ENCODE results near the gene NDUFA7. TPM values are rescaled to one million over a fixed set of nuclear protein-coding genes. Genes with fewer than 3 reads are reported as not detected.

The NDUFA7 gene
- polyA plus RNA-seq, 1 donor from 2014 or later: 37.3 TPM

DNA sequence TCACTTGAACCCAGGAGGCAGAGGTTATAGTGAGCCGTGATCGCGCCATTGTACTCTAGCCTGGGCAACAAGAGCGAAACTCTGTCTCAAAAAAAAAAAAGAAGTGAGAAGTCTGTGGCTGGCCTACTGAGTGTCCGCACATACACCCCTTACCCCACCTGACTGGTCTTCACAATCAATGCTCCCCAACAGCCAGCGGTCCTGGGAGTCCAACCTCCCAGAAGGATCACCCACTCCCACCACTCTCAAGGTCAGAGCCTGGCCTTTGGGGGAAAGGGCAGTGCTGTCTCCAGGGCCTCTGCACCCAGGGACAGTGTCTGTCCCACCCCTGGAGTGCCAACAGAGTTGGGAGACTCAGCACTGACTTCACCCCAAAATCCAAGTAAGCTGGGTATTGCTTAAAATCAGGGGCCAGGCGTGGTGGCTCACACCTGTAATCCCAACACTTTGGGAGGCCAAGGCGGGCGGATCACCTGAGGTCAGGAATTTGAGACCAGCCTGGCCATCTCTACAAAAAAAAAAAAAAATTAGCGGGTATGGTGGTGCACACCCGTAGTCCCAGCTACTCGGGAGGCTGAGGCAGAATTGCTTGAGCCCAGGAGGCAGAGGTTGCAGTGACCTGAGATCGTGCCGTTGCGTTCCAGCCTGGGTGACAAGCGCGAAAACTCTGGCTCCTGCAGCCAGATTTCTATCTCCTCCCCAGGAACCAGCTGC, 10.7 kb downstream of the NDUFA7 start:
- no peak overlapping the region for H3K27ac ChIP-seq (ENCODE audit: low read length)
- peaks cover 17% of the 10 kb centered on the region for H3K79me2 ChIP-seq (replicated peaks; ENCODE audit: insufficient read depth, low read length)
- H4K20me1 ChIP-seq (ENCODE audit: insufficient read depth): no peaks in the 10 kb centered on the region
- no peaks in the 10 kb centered on the region for H3K9me3 ChIP-seq (ENCODE audit: low read length)
- TF ChIP-seq SMC3 (conservative IDR thresholded peaks at IDR 0.05; ENCODE audit: poor library complexity) (no peak), RAD21 (conservative IDR thresholded peaks at IDR 0.05) (no peak), TAF1 (IDR thresholded peaks at IDR 0.05; ENCODE audit: low read depth) (no peak), POLR2AphosphoS5 (IDR thresholded peaks at IDR 0.05) (no peak), REST (IDR thresholded peaks at IDR 0.05; ENCODE audit: borderline replicate concordance) (no peak), EZH2 (IDR thresholded peaks at IDR 0.05; ENCODE audit: borderline replicate concordance, insufficient read depth, low read length, poor library complexity, severe bottlenecking) (no peak), EP300 (conservative IDR thresholded peaks at IDR 0.05; ENCODE audit: poor library complexity, severe bottlenecking) (no peak), MXI1 (conservative IDR thresholded peaks at IDR 0.05; ENCODE audit: poor library complexity, severe bottlenecking) (no peak)
- TF ChIP-seq, protein P1, sequence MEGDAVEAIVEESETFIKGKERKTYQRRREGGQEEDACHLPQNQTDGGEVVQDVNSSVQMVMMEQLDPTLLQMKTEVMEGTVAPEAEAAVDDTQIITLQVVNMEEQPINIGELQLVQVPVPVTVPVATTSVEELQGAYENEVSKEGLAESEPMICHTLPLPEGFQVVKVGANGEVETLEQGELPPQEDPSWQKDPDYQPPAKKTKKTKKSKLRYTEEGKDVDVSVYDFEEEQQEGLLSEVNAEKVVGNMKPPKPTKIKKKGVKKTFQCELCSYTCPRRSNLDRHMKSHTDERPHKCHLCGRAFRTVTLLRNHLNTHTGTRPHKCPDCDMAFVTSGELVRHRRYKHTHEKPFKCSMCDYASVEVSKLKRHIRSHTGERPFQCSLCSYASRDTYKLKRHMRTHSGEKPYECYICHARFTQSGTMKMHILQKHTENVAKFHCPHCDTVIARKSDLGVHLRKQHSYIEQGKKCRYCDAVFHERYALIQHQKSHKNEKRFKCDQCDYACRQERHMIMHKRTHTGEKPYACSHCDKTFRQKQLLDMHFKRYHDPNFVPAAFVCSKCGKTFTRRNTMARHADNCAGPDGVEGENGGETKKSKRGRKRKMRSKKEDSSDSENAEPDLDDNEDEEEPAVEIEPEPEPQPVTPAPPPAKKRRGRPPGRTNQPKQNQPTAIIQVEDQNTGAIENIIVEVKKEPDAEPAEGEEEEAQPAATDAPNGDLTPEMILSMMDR (IDR thresholded peaks at IDR 0.05; ENCODE audit: poor library complexity, severe bottlenecking): no peak
- no peaks in the 10 kb centered on the region for H3F3A ChIP-seq (ENCODE audit: insufficient read depth, low read length, poor library complexity, severe bottlenecking)
- no peaks in the 10 kb centered on the region for H3K36me3 ChIP-seq (ENCODE audit: insufficient read depth, low read length)
- H3K4me2 ChIP-seq (ENCODE audit: low read length): no peak overlapping the region
- H3K27me3 ChIP-seq (ENCODE audit: insufficient read depth, low read depth, low read length): no peaks in the 10 kb centered on the region
- H2AFZ ChIP-seq (ENCODE audit: low read depth, low read length): no peak overlapping the region
- no peaks in the 10 kb centered on the region for H3K9me2 ChIP-seq (ENCODE audit: insufficient read depth, low read length)
- H3K9ac ChIP-seq (ENCODE audit: low read length): no peak overlapping the region
- H3K4me3 ChIP-seq (ENCODE audit: low read length): no peak overlapping the region

GRCh38 chr19:8308891-8309291, 12.3 kb downstream of the NDUFA7 start:
- no peaks in the 10 kb centered on the region for H4K20me1 ChIP-seq (ENCODE audit: insufficient read depth)
- peak overlapping the region; percentile 84 for H3K9ac ChIP-seq (ENCODE audit: low read length)
- peak overlapping the region; percentile 93 for H3K4me2 ChIP-seq (ENCODE audit: low read length)
- no peaks in the 10 kb centered on the region for H3K9me3 ChIP-seq (ENCODE audit: low read length)
- peak overlapping the region; percentile 81 for H3K27ac ChIP-seq (ENCODE audit: low read length)
- no peak for TF ChIP-seq RAD21 (conservative IDR thresholded peaks at IDR 0.05)
- no peak for TF ChIP-seq REST (IDR thresholded peaks at IDR 0.05; ENCODE audit: borderline replicate concordance)
- TF ChIP-seq, protein P1 (IDR thresholded peaks at IDR 0.05; ENCODE audit: poor library complexity, severe bottlenecking): no peak
- TF ChIP-seq POLR2AphosphoS5 (IDR thresholded peaks at IDR 0.05): no peak
- TF ChIP-seq SMC3 (conservative IDR thresholded peaks at IDR 0.05; ENCODE audit: poor library complexity): no peak
- TF ChIP-seq MXI1 (conservative IDR thresholded peaks at IDR 0.05; ENCODE audit: poor library complexity, severe bottlenecking): no peak
- TF ChIP-seq EP300 (conservative IDR thresholded peaks at IDR 0.05; ENCODE audit: poor library complexity, severe bottlenecking): no peak
- TF ChIP-seq EZH2 (IDR thresholded peaks at IDR 0.05; ENCODE audit: borderline replicate concordance, insufficient read depth, low read length, poor library complexity, severe bottlenecking): no peak
- no peak for TF ChIP-seq TAF1 (IDR thresholded peaks at IDR 0.05; ENCODE audit: low read depth)
- H3K36me3 ChIP-seq (ENCODE audit: insufficient read depth, low read length): no peaks in the 10 kb centered on the region
- peak overlapping the region; percentile 83 for H3K4me3 ChIP-seq (ENCODE audit: low read length)
- H3K9me2 ChIP-seq (ENCODE audit: insufficient read depth, low read length): no peaks in the 10 kb centered on the region
- peak overlapping the region; percentile 92 for H2AFZ ChIP-seq (ENCODE audit: low read depth, low read length)
- no peaks in the 10 kb centered on the region for H3K27me3 ChIP-seq (ENCODE audit: insufficient read depth, low read depth, low read length)
- peaks cover 17% of the 10 kb centered on the region for H3K79me2 ChIP-seq (replicated peaks; ENCODE audit: insufficient read depth, low read length)
- no peaks in the 10 kb centered on the region for H3F3A ChIP-seq (ENCODE audit: insufficient read depth, low read length, poor library complexity, severe bottlenecking)
